IMR-90 (cell line): ENCODE results near the gene DGKQ. TPM values are rescaled to one million over a fixed set of nuclear protein-coding genes. Genes with fewer than 3 reads are reported as not detected.

Source experiments
- ATAC-seq: fragments of 200-7000 bp; cut with Tn5 transposase; 2 replicates; pipeline ENCODE4 v1.9.1; 2020; ENCODE audit warnings: low read depth, mild to moderate bottlenecking, moderate library complexity
- BruUV-seq: library from RNA; stranded (reverse); fragments of 400-500 nt; replicated peaks from 2 replicates; lab custom pipeline; 2021; lab: Mats Ljungman, UMichigan
- CTCF ChIA-PET: fragments of 300-600 bp; formaldehyde crosslinking; extraction: SDS; loops from one replicate; lab custom pipeline; 2021; ENCODE audit warnings: antibody characterized with exemption; lab: Yijun Ruan, JAX
- POLR2A ChIA-PET: fragments of 300-600 bp; sonication (Branson Sonifier 250); formaldehyde crosslinking; loops from one replicate; lab custom pipeline; 2022; ENCODE audit warnings: antibody characterized with exemption; ENCODE audit not compliant: unreplicated experiment; lab: Charles Lee
- DNase-seq: peaks from one replicate; pipeline ENCODE4 v3.0.0; 2013
- H2AFZ ChIP-seq: replicated peaks from 2 replicates; pipeline ENCODE3; 2013; ENCODE audit warnings: low read length, mild to moderate bottlenecking; ENCODE audit not compliant: poor library complexity
- H2AK5ac ChIP-seq: 2 replicates; pipeline ENCODE4 v1.6.1; 2013; ENCODE audit warnings: low read depth, low read length, inconsistent platforms
- H2AK9ac ChIP-seq: replicated peaks from 2 replicates; pipeline ENCODE3; 2013; ENCODE audit warnings: mild to moderate bottlenecking, low read depth, low read length, moderate library complexity; ENCODE audit not compliant: poor library complexity
- H2BK120ac ChIP-seq: 2 replicates; pipeline ENCODE4 v1.6.1; 2013; ENCODE audit warnings: low read depth, low read length, inconsistent platforms
- H2BK15ac ChIP-seq: 3 replicates; pipeline ENCODE4 v1.6.1; 2013; ENCODE audit warnings: low read depth, low read length, inconsistent platforms
- H2BK20ac ChIP-seq: 2 replicates; pipeline ENCODE4 v1.6.1; 2013; ENCODE audit warnings: low read depth, mild to moderate bottlenecking, inconsistent platforms, low read length, moderate library complexity
- H2BK5ac ChIP-seq: 2 replicates; pipeline ENCODE4 v1.6.1; 2013; ENCODE audit warnings: mild to moderate bottlenecking, low read depth, low read length, inconsistent platforms; ENCODE audit not compliant: poor library complexity, severe bottlenecking
- H3K14ac ChIP-seq: replicated peaks from 2 replicates; pipeline ENCODE4 v1.6.1; 2013; ENCODE audit warnings: low read depth, low read length, inconsistent platforms
- H3K18ac ChIP-seq: 2 replicates; pipeline ENCODE4 v1.6.1; 2013; ENCODE audit warnings: low read depth, low read length, control low read depth
- H3K23ac ChIP-seq: 2 replicates; pipeline ENCODE4 v1.6.1; 2013; ENCODE audit warnings: low read depth, low read length, inconsistent platforms
- H3K27ac ChIP-seq: 2 replicates; pipeline ENCODE4 v1.5.1; 2013; ENCODE audit warnings: mild to moderate bottlenecking, control low read depth, low read length; ENCODE audit not compliant: insufficient read depth
- H3K27me3 ChIP-seq: 2 replicates; pipeline ENCODE4 v1.6.1; 2013; ENCODE audit warnings: low read length; ENCODE audit not compliant: control insufficient read depth, insufficient read depth
- H3K36me3 ChIP-seq: 2 replicates; pipeline ENCODE4 v1.6.1; 2013; ENCODE audit warnings: low read length, mixed read lengths; ENCODE audit not compliant: control insufficient read depth, insufficient read depth
- H3K4ac ChIP-seq: 2 replicates; pipeline ENCODE4 v1.6.1; 2013; ENCODE audit warnings: low read depth, low read length, inconsistent platforms
- H3K4me1 ChIP-seq: 2 replicates; pipeline ENCODE4 v1.6.1; 2013; ENCODE audit warnings: low read length, mixed read lengths; ENCODE audit not compliant: control insufficient read depth, insufficient read depth
- H3K4me2 ChIP-seq: 2 replicates; pipeline ENCODE4 v1.6.1; 2013; ENCODE audit warnings: low read depth, mild to moderate bottlenecking, control low read depth, low read length, moderate library complexity
- H3K4me3 ChIP-seq: 2 replicates; pipeline ENCODE4 v1.5.1; 2013; ENCODE audit warnings: low read depth, mild to moderate bottlenecking, control low read depth, low read length, moderate library complexity; ENCODE audit not compliant: insufficient read depth
- H3K56ac ChIP-seq: 2 replicates; pipeline ENCODE4 v1.6.1; 2013; ENCODE audit warnings: low read length, inconsistent platforms; ENCODE audit not compliant: insufficient read depth; ENCODE audit errors: extremely low read depth
- H3K79me1 ChIP-seq, 2 experiments: 2 replicates each; pipeline ENCODE4 v1.6.1; 2013; ENCODE audit warnings: low read length in 2 of 2, inconsistent platforms in 1 of 2, low read depth in 1 of 2
- H3K9ac ChIP-seq: 2 replicates; pipeline ENCODE4 v1.6.1; 2013; ENCODE audit warnings: low read depth, low read length, control low read depth
- H3K9me1 ChIP-seq: 2 replicates; pipeline ENCODE4 v1.6.1; 2013; ENCODE audit warnings: low read length, inconsistent platforms; ENCODE audit not compliant: insufficient read depth
- H3K9me3 ChIP-seq: 2 replicates; pipeline ENCODE4 v1.6.1; 2013; ENCODE audit warnings: low read length; ENCODE audit not compliant: control insufficient read depth, insufficient read depth
- H4K20me1 ChIP-seq: 2 replicates; pipeline ENCODE4 v1.6.1; 2013; ENCODE audit warnings: low read length, inconsistent platforms; ENCODE audit not compliant: insufficient read depth
- H4K5ac ChIP-seq: 2 replicates; pipeline ENCODE4 v1.6.1; 2013; ENCODE audit warnings: mild to moderate bottlenecking, low read depth, low read length, control low read depth
- H4K8ac ChIP-seq, 2 experiments: 2 replicates each; pipeline ENCODE4 v1.6.1; 2013; ENCODE audit warnings: low read depth in 2 of 2, low read length in 2 of 2, control low read depth in 1 of 2, inconsistent platforms in 1 of 2
- H4K91ac ChIP-seq: 2 replicates; pipeline ENCODE4 v1.6.1; 2013; ENCODE audit warnings: low read depth, low read length, inconsistent platforms; ENCODE audit not compliant: insufficient read depth
- CEBPB ChIP-seq: IDR thresholded peaks from 2 replicates; pipeline ENCODE4 v1.6.1; 2012; ENCODE audit warnings: low read depth, low read length, improper control_type of control experiment
- CHD1 ChIP-seq: IDR thresholded peaks from 2 replicates; pipeline ENCODE4 v1.6.1; 2012; ENCODE audit warnings: low read depth, low read length, improper control_type of control experiment
- MXI1 ChIP-seq: IDR thresholded peaks from 2 replicates; pipeline ENCODE4 v1.6.1; 2012; ENCODE audit warnings: low read depth, mild to moderate bottlenecking, low read length, moderate library complexity, borderline replicate concordance
- POLR2A ChIP-seq: IDR thresholded peaks from 2 replicates; pipeline ENCODE4 v1.6.1; 2012; ENCODE audit warnings: mild to moderate bottlenecking, low read depth, low read length
- RFX5 ChIP-seq: IDR thresholded peaks from 2 replicates; pipeline ENCODE4 v1.8.0; 2012; ENCODE audit warnings: low read depth, mild to moderate bottlenecking, low read length, moderate library complexity
- WGBS, 2 experiments: methylation state at CpG; one replicate each; pipeline versions ENCODE4 v1.1.5 to v1.1.7; 2013; ENCODE audit warnings: missing lambda C conversion rate in 2 of 2; ENCODE audit not compliant: insufficient read length in 1 of 2; ENCODE audit errors: extremely low coverage in 2 of 2; 5-methylcytosine and 5-hydroxymethylcytosine counted together
- dilution Hi-C: fragments of 300-500 bp; cut with HindIII; formaldehyde crosslinking; loops from one replicate; pipeline ENCODE4 v1.14.3; 2018; ENCODE audit warnings: low sequenced_read_pairs; ENCODE audit not compliant: unreplicated experiment
- in situ Hi-C: fragments of 300-500 bp; cut with MboI; formaldehyde crosslinking; loops from 3 replicates; pipeline ENCODE4 v1.14.3; 2019; ENCODE audit warnings: low sequenced_read_pairs, inconsistent platforms, mixed read lengths
- intact Hi-C: fragments of 100-400 bp; cut with micrococcal nuclease; formaldehyde crosslinking; loops from 2 replicates; pipeline ENCODE4 v1.10.0; 2022
- polyA plus RNA-seq, 3 experiments: library from polyadenylated mRNA; depleted of rRNA; stranded (reverse); fragments of >200 nt; gene quantifications; 2 replicates each; pipeline ENCODE4 v1.2.3, GENCODE V29; 2012; ENCODE audit warnings: low replicate concordance in 1 of 3
- total RNA-seq: library from RNA; depleted of rRNA; stranded (reverse); fragments of >200 nt; gene quantifications from 2 replicates; pipeline ENCODE4 v1.2.3, GENCODE V29; 2012

Gene DGKQ
- total and polyA plus RNA-seq, 2 of the 4 experiments (the other 2 are of a cell fraction), result 4.3 to 15.6 TPM

GRCh38 chr4:970046-970745, 3.2 kb downstream of the DGKQ start:
- BruUV-seq, result no TSS peak
- Histone ChIP-seq H3K9me3 (no peaks in the 10 kb centered on the region), H2BK20ac (no peak overlapping the region), H3K27ac (no peak overlapping the region), H4K91ac (no peak overlapping the region), H3K79me1 (peaks cover 13 to 24% of the 10 kb centered on the region in 2 experiments; a peak in 3 of 4 replicates), H4K8ac (no peak overlapping the region), H2BK5ac (no peak overlapping the region), H3K4me1 (peaks cover 4% of the 10 kb centered on the region; the same call in 1 of the 2 replicates), H2BK120ac (no peak overlapping the region), H4K20me1 (peaks cover 32% of the 10 kb centered on the region), H4K5ac (no peak overlapping the region), H3K27me3 (no peaks in the 10 kb centered on the region), H3K4ac (no peak overlapping the region), H3K36me3 (peaks cover 17% of the 10 kb centered on the region; the same call in 1 of the 2 replicates), H3K9me1 (no peaks in the 10 kb centered on the region; the same call in 1 of the 2 replicates), H3K56ac (no peak overlapping the region), H3K18ac (no peak overlapping the region), H3K14ac (no peak overlapping the region), H2AK5ac (no peak overlapping the region), H3K4me2 (no peak overlapping the region), H3K23ac (no peak overlapping the region), H3K9ac (no peak overlapping the region), H2AK9ac (no peak overlapping the region), H2BK15ac (no peak overlapping the region), H2AFZ (no peak overlapping the region), H3K4me3 (no peak overlapping the region)
- dilution Hi-C loops, result no loop called here
- in situ Hi-C loops, result no loop called here
- 83% methylated on average over 18 of the region's 25 CpGs; no CpG with 5 or more reads in 1 of the 2 experiments for WGBS, 2 experiments
- POLR2A ChIA-PET, result no interaction called here
- intact Hi-C loops, result no loop called here
- TF ChIP-seq CEBPB, result no peak
- TF ChIP-seq RFX5, result no peak
- TF ChIP-seq MXI1, result no peak
- TF ChIP-seq POLR2A, result no peak
- TF ChIP-seq CHD1, result no peak
- CTCF ChIA-PET, result no interaction called here
- ATAC-seq (no peak), DNase-seq (no peak)
